ELR (cell line): ENCODE results near the gene DAO.
"Not testable (repeated sequence)": the region's sequence is repeated elsewhere in the genome, so short reads cannot be mapped to it uniquely, and the experiment has no call there.

Experiments
- DNase-seq: peaks from one replicate; pipeline ENCODE4 v3.0.0-alpha.2; 2015; ENCODE audit warnings: low read depth

The DAO gene

DNA sequence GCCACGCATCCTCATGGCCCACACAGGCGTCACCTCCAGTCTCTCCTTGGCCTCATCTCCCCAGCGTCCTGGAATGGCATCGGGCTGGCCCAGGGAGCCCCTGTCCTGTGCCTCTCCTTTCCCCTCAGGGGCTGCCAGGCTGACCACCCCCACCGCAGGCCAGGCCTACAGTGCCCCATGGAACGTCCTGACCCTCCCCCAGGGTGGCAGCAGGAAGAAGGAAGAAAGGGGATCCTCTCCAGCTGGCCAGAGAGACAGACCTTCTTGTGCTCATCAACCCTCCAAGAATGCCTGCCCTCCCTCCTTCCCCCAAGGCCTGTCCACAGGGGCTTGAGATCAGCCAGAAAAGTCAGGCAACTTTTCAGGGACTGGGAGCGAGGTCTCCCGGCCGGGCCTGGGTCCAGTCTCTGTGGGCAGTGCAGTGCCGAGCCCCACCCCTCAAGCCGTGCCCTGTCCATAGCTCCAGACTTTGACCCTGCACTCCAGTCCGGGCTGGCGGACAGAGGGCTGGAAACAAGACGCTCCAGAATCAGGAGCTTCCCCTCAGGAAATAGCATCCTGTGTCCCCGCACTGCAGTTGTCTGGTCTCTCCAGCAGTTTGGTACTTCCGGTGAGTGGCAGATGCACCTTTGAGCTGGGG is at the start of gene DAO:
Gene DAO (plus strand): TSS at position 478 of the 640 bp plus-strand sequence. CDS start 4,915 bp downstream, outside the sequence.
- no peak for DNase-seq

DNA sequence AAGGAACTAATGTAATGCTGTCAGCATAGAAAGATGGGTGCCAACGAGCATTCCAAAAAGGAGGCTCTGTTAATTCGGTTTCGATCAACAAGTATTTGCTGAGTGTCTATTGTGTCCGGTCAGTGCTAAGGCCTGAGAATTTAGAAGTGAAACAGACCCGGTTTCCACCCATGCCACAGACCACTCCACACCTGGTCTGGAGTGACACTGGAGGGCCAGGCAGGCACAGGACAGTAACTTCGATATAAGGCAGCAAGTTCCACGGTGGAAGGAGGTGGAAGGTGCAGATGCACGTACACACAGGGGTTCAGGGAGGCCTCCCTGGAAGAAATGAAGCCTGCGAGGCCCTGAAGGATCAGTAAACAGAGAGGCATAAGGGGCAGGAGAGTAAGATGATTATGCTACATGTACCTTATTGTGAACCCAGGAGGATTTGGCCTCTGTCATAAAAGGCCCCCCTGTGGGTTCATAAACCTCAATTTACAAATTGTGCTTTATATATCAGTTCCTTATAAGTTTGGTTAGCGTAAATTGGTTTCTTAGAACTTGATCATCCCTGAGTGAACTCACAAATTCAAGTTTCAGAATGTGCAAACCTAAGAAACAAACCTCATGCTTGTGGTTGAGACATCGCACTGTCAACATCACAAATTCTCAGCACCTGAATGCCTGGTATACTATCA is 48.4 kb upstream of the DAO start:
- no peak for DNase-seq

DNA sequence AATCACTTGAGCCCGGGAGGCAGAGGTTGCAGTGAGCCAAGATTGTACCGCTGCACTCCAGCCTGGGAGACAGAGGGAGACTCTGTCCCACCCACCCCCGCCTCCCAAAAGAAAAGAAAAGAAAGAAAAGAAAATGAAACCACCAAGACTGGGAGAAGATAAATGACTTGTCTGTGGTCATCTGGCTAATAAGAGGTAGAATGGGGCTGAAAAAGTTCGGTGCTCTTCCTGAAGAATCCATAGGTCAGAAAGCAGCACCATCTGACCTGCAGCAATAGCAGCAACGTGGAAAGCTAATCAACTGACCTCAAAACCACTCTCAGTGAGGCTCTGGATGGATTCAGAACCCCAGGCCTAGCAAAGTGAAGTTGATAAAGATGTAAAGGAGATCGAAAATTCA is 47.7 kb upstream of the DAO start:
- no peak for DNase-seq

DNA sequence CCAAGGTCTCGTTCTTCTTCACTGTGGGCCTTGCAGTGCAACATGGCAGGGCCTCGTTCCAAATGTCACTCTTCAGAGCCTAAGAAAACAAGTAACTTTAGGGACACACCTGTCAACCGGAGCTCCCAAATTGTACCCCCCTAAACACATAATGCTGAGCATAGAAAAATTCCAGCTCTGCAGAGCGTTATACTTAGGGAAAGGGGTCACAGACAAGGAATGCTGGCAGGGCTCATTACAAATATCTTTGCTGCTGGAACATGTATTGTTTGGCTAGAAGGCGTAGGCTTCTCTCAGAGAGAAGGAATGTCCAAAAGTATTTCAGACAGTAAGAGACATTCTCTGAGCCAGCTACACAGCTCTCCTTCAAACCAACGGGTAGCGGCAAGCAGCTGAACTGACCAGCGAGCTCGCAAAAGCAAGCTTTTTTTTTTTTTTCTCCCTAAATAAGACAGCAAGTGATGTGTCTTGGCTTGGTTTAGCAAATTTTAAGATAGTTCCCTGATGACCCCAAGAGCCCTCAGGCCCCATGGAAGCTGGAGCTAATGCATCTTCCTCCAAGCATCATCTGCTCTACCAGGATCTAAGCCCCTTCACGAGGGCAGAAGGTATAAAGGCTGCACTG is 47.0 kb upstream of the DAO start:
- DNase-seq = peak; percentile 79

DNA sequence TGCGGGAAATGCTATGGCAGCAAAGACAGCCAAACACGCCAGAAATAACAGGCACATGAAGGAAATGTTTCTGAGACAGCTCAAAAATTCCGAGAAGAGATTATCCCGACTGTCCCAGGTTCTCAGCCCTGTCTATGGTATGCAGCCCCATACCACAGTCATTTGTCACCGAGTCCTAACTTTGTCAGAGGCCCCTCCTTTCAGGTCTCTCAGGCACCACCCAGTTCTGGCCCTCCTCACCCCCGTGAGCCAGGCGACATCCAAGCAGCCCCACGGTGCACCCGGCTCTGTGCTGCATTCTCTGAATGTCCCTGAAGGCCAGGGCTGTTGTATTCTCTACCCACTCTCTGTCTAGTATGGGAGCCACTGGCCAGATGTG is 46.5 kb upstream of the DAO start:
- peak; percentile 96 for DNase-seq

DNA sequence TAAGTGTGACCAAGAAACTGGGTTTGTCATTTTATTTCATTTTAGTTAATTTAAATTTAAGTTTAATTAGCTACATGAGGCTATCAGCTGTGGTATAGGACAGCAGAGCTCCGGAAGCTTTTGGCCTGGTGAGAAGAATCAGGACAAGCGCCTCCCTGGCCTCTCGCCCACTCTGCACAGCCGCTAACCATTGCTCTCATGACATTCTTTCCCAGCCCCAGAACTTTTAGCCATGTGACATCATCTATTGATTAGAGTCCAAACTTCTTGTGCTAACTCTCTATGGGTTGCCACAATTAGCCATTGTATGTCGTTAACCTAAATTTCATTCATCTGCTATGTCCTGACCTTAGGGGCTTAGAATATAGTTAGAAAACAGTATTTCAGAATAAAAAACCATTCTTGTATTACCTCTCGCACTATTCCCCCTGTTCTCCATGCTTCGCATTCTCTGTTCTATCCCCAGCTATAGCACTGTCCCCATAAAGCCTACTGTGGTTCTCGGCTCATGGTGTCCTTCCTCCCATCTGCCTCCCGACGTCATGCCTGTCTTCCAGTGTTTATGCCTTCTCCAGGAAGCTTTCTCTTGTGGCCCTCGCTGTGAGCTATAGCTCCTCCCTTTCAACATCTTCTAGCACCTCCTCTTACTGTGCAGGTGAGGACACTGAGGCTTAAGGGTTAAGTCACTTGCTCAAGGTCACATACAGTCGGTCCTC is 46.0 kb upstream of the DAO start:
- DNase-seq = peak; percentile 61

DNA sequence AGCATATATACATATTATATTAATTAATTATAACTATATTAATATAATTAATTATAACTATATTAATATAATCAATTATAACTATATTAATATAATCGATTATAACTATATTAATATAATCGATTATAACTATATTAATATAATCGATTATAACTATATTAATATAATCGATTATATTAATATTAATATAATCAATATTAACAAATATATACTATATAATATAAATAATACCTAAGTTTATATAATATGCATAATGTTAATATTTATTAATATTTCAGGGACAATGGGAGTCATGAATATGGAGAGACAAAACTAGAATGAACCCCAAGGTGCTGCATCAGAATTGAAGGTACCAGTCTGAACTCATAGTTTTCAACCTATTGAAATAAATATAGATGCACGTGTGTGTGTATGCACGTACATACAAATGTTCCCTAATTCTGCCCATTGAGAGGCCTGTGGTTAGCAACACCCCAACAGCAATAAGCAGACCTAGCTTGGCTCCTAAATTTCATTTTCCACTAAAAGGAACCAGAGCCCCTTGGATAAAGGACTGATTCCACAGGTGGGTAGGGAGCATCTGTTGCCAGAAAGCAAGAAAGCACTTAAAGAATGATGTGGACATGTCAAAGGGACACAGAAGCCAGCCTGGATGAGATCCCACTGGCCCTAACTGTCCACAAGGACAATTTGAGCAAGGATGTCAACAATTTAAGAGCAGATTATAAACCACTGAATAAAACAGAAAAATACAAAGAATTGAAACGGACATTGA is 43.8 kb upstream of the DAO start:
- DNase-seq = no peak

DNA sequence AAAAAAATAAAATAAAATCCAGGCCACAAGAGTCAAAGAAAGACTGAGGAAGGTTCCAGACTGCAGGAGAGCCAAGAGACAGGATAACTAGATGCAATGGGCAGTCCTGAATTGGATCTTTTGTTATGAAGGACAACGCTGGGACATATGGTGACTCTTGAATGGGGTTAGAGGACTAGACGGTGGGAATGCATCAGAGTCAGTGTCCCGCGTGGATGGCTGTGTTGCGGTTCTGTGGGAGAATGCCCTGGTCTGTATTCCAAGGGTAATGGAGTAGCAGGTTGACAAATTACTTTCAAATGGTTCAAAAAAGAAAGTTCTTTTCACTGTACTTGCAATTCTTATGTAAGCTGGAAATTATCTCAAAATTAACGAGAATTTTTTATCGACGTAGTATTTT is 42.7 kb upstream of the DAO start:
- no peak for DNase-seq

DNA sequence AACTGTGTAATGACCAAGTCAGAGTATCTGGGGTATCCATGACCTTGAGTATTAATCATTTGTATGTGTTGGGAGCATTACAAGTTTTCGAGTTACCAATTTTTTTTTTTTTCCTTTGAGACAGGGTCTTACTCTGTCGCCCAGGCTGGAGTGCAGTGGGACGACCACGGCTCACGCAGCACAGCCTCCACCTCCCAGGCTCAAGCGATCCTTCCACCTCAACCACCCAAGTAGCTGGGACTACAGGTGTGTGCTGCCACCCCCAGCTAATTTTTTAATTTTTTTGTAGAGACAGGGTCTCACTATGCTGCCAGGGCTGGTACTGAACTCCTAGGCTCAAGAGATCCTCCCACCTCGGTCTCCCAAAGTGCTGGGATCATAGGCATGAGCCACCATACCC is 42.2 kb upstream of the DAO start:
- DNase-seq = no peak

DNA sequence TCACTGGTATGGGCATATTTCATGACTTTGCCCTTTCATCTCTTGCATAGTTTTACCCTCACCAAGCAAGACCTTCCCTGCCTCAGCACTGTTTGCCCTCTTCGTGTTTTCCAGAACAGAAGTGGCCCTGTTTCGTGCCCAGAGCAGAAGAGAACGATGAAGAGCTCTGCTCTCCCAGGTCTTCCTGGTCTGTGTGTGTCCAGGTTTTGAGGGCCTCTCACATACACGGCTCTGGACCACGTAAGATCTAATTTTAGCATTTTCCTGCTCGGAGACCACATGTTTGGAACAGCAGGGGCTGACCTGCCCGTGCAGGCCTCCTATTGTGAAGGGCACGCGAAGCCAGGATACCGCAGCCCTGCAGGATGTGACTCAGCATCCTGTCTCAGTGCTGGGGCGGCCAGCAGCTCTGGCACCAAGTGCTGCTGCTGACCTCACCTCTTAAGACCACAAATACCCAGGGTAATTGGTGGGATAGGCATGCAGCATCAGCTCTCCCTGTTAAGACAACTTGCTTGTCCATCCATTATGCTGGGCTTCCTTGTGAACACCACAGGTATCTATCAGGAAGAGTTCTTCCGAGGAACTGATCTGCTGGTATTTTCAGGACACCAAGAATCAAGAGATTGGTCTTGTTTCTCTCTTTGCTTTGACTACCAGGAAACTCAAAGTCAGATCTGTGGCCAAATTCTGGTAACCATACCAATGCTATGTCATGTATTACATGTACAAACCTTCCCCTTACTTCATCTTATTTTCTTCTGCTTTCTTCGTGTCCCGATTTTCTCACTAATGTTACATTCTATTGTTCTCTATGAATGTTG is 41.5 kb upstream of the DAO start:
- peak; percentile 99 for DNase-seq

DNA sequence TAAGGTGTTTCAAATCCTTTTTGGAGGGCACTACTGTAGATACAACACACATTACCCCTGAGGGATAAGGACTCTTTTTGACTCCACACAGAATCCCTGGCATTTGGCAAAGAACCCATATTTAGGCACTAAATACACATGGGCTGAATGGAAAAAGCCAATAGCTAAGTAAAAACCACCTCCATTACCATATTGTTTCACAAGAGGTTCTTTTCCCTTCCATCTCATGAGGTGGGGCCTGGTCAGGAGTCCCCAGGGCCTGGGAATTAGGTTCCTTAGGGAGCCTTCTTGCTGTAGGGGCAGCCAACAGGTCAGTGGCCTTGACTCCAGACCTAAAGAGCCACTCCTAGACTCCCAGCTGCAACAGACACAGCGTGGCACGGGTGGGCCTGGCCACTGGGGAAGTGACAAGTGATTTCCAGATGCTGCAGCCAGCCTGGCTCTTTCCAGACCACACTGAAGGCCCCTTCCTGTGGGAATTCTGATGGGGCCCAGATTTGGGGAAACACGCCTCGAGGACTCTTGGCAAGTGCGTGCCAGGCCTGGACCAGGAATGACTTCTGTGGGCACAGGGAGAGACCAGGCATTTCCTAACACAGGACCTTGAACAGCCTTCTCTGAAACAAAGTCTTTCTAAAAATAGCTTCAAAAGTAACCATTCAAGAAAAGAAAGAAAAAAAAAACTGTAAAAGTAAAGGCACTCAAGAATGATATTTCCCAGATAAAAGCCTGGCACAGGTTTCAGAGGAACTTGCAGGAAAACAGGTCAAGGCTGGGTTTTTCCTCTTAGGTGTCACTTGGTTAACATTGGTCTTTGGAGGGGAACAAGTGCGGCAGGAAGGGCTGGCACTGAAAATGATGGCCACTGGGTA is 40.6 kb upstream of the DAO start:
- DNase-seq = peak; percentile 27

DNA sequence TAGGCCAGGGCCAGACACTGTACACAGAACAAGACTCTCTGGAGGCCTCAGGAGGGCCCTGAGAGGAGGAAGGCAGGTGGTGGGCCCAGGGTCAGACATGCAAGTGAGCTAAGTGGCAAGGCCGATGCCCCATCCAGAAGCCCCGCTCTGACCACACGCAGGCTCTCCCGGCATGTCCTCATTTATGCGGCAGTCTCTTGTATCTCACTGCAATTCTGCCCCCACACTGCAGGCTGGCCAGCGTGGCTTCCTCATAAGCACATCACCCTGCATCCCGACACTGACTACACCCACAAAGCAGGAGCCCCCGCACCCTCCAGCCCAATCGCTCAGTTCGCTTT is 40.0 kb upstream of the DAO start:
- no peak for DNase-seq

DNA sequence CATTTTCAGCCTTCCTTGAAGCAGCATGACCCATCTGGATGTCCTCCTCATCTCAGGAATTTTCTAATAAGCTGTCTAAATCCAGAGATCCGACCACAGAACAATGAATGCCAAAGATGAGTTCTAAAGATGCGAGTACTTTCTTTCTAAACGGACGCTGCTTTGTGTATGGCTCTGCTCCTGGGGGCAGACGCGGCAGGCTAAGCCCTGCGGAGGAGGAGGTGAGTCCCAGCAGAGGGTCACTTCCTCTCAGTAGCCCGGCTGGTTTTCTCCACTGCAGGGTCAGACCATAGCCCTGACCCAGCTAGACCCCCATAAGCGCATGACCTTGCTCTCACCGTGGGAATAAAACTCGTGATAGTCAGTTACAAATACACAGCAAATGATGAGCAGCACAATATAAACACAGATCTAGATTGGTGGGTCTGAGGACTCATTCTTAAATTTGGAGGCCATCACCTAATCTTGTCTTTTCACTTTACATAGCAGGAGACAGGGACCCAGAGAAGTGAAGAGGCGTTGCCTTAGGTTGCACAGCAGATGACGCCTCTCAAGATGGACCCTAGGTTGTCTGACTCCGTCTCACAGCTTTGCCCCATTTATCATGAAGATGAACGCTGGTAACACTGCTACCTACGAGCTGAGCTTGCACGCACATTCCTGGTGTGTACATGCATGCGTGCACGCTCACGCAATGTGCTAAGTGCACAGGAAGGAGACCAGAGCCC is 39.1 kb upstream of the DAO start:
- peak; percentile 49 for DNase-seq

DNA sequence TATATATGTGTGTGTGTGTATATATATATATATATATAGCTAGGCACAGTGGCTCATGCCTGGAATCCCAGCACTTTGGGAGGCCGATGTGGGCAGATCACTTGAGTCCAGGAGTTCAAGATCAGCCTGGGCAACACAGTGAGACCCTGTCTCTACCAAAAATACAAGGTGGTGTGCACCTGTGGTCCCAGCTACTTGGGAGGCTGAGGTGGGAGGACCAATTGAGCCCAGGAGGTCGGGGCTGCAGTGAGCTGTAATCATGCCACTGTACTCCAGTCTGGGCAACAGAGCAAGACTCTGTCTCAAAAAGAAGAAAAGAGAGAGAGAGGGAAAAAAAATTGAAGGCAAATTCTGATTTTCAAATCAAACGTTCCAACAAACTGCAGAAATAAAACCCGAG is 38.1 kb upstream of the DAO start:
- not testable (repeated sequence) for DNase-seq

DNA sequence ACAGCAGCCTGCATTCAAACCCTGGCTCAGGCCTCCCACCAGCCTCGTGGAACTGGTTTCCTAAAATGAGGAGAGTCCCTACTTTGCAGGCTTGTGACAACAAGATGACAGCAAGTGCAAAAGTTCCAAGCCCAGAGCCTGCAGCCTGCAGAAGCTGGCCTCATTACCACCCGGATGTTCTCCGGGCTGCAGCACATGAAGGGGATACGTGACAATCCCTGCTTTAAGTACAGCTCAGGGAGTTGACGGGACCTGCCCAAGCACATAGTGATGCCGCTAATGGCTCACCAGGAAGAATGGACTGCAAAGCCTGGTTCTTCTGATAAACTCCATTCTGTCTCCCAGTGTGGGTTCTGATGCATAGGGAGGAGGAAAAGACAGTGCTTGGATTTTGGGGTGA is 37.5 kb upstream of the DAO start:
- DNase-seq = no peak

DNA sequence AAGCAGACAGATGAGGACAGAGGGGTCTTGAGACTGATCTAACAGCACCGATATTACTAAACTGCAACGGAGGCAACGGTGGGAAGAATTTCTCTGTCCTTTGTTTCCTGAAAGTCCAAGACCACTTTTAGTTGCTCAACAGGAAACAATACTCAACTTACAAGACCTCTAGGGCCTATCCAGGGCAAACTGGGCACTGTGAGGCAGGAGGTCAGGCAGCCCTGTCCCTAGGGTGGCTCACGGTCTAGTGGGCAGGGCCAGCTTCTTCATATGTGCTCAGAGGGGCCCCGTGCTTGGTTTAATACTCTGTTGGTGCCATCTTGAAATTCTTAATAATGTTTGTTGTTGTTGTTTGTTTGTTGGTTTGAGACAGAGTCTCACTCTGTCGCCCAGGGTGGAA is 36.7 kb upstream of the DAO start:
- DNase-seq = no peak

DNA sequence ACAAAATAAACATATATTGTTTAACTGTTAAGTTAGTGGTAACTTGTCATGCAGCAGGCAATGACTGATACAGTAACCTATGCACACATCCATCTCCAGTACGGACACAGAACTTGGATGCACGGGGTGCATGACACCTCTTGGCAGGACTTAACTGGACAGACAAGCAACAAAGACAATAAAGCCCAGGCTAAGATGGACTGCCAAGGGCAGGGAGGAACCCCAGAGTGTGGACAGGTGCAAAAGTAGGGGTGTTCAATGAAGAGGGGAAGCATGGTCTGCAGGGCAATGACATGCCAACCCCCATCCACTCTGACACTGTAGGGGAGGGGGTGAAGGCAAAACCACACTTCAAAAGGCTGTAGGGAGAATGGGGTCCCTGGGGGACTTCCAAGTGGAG is 34.2 kb upstream of the DAO start:
- no peak for DNase-seq

DNA sequence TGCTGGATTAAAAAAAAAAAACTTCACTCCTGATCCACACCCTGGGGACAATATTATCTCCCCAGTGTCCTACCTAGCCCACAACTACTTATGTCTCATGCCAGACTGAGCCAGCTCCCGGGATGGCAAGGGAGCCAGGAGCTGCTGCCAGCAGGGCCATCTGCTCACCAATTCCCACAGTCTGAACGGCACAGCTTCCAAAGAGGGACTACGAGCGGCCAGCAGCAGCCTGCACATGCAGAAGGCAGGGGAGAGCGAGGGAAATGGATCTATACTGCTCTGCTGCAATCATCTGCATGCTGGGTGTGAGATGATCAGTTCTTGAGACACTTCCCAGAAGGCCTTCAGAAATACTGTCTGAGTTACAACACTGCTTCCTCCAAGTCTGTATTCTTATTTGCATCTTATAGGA is 33.6 kb upstream of the DAO start:
- DNase-seq = no peak

DNA sequence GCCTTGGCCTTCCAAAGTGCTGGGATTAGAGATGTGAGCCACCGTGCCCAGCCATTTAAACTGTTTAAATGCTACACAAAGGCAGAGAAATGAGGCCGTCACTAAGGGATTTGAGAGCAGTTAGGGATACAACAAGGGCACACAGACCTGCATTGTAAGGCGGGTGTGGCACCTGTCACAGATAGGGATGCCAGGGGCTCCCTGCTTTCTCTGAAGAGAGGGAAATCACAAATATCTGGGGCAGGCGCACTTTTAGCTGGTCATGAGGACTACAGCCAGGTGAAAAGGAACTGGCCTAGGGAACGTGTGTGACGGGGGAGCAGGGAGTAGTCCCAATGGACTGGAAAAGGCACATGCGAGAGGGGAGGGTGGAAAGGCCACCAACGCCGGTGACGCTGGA is 32.2 kb upstream of the DAO start:
- DNase-seq = no peak

DNA sequence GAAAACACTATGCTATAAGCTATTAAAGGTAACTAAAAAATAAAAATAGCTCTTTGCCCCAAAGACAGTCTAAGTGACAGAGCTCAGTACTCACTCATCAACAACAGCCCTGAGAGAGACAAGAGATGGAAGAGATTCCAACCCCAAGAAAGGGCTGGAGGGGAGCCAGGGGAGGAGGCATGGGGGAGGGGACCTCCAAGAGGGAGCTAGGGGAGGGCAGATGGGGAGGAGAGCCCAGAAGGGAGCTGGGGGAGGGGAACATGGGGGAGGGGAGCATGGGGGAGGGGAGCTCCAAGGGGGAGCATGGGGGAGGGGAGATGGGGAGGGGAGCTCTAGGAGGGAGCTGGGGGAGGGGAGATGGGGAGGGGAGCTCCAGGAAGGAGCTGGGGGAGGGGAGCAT is 30.2 kb upstream of the DAO start:
- DNase-seq = no peak
